IPS-20b (cell line): ENCODE measurements around the gene SYDE2.

Source experiments
- H3K27ac ChIP-seq: one replicate; pipeline ENCODE4 v1.5.1; 2013; ENCODE audit warnings: low read length
- H3K27me3 ChIP-seq: 2 replicates; pipeline ENCODE4 v1.6.1; 2013; ENCODE audit warnings: mild to moderate bottlenecking, low read length, inconsistent platforms; ENCODE audit not compliant: insufficient read depth
- H3K36me3 ChIP-seq: 2 replicates; pipeline ENCODE4 v1.6.1; 2013; ENCODE audit warnings: low read depth, mild to moderate bottlenecking, inconsistent platforms, low read length, moderate library complexity; ENCODE audit not compliant: insufficient read depth
- H3K4me1 ChIP-seq: 2 replicates; pipeline ENCODE4 v1.6.1; 2013; ENCODE audit warnings: mild to moderate bottlenecking, control low read depth, inconsistent platforms, low read length, moderate library complexity; ENCODE audit not compliant: insufficient read depth
- H3K4me3 ChIP-seq: 2 replicates; pipeline ENCODE4 v1.5.1; 2013; ENCODE audit warnings: mild to moderate bottlenecking, low read length, inconsistent platforms
- H3K9ac ChIP-seq: 2 replicates; pipeline ENCODE4 v1.6.1; 2013; ENCODE audit warnings: low read depth, mild to moderate bottlenecking, inconsistent platforms, low read length, moderate library complexity
- H3K9me3 ChIP-seq: 2 replicates; pipeline ENCODE4 v1.6.1; 2013; ENCODE audit warnings: mild to moderate bottlenecking, low read depth, low read length, inconsistent platforms; ENCODE audit not compliant: insufficient read depth

Gene SYDE2

GRCh38 chr1:85111695-85112094 lies 89.1 kb downstream of the SYDE2 start:
- Histone ChIP-seq H3K4me3 (no peak overlapping the region), H3K27me3 (no peaks in the 10 kb centered on the region), H3K9ac (no peak overlapping the region), H3K27ac (no peak overlapping the region), H3K36me3 (no peaks in the 10 kb centered on the region), H3K4me1 (no peaks in the 10 kb centered on the region), H3K9me3 (no peaks in the 10 kb centered on the region)

GRCh38 chr1:85109475-85109874 lies 91.3 kb downstream of the SYDE2 start:
- Histone ChIP-seq H3K9ac (no peak overlapping the region), H3K27ac (no peak overlapping the region), H3K4me1 (no peaks in the 10 kb centered on the region), H3K36me3 (no peaks in the 10 kb centered on the region), H3K27me3 (no peaks in the 10 kb centered on the region), H3K4me3 (no peak overlapping the region), H3K9me3 (no peaks in the 10 kb centered on the region)
